ENCODE data around the gene PCNT. TPM values are rescaled to one million over a fixed set of nuclear protein-coding genes. Genes with fewer than 3 reads are reported as not detected.

The PCNT gene
- total and polyA plus RNA-seq, 2 of the 4 experiments (the other 2 are of a cell fraction): 10.0 to 19.4 TPM

DNA sequence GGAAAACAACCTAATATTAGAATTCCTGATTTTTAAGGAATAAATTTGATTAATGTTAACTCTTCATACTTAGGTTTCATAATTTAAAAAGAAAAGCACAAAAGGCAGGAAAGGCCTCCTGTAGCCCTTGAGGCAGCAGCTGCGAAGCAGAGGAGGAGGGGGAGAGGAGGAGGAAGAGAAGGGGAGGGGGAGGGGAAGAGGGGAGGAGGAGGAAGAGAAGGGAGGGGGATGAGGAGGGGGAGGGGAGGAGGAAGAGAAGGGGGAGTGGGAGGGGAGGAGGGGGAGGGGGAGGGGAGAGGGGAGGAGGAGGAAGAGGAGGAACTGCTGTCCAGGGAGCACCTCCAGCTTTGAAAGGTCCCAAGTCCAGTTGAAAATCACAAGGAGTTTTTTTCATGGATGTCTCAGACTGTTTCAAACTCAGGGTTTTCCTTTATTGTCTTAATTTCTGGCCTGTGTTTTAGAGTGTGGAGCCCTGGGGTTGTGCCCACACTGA lies 99.6 kb downstream of the PCNT start:
- no peaks in the 10 kb centered on the region for H3K27me3 ChIP-seq (ENCODE audit: control insufficient read depth, insufficient read depth, low read length)
- no CpG with 5 or more reads among the region's 1 CpG for WGBS, 2 experiments (ENCODE audit: extremely low coverage in 2 of 2, insufficient read length in 1 of 2)
- H2BK5ac ChIP-seq (ENCODE audit: low read depth, low read length, poor library complexity, severe bottlenecking): no peak overlapping the region
- in situ Hi-C loops (cut with MboI; ENCODE audit: low sequenced_read_pairs): no loop called here
- no peak overlapping the region for H2AK9ac ChIP-seq (replicated peaks; ENCODE audit: low read depth, low read length, poor library complexity)
- no peak overlapping the region for H4K8ac ChIP-seq (ENCODE audit: low read depth in 2 of 2, low read length in 2 of 2)
- ChIA-PET CTCF (no interaction called here), POLR2A (ENCODE audit: unreplicated experiment) (no interaction called here)
- H4K20me1 ChIP-seq (ENCODE audit: insufficient read depth, low read length): no peaks in the 10 kb centered on the region
- no peak overlapping the region for H4K5ac ChIP-seq (ENCODE audit: low read depth, low read length)
- no peaks in the 10 kb centered on the region for H3K9me3 ChIP-seq (ENCODE audit: control insufficient read depth, insufficient read depth, low read length)
- dilution Hi-C loops (cut with HindIII; ENCODE audit: low sequenced_read_pairs, unreplicated experiment): no loop called here
- H3K9ac ChIP-seq (ENCODE audit: low read depth, low read length): no peak overlapping the region
- H2BK15ac ChIP-seq (ENCODE audit: low read depth, low read length): no peak overlapping the region
- ATAC-seq (ENCODE audit: low read depth) (no peak), DNase-seq (no peak)
- peaks cover 42% of the 10 kb centered on the region for H3K36me3 ChIP-seq (ENCODE audit: control insufficient read depth, insufficient read depth, low read length)
- no peak overlapping the region for H2AK5ac ChIP-seq (ENCODE audit: low read depth, low read length)
- H3K23ac ChIP-seq (ENCODE audit: low read depth, low read length): no peak overlapping the region
- intact Hi-C loops (cut with micrococcal nuclease): no loop called here
- H3K4ac ChIP-seq (ENCODE audit: low read depth, low read length): no peak overlapping the region
- H3K4me2 ChIP-seq (ENCODE audit: low read depth, low read length): no peak overlapping the region
- H3K4me1 ChIP-seq (ENCODE audit: control insufficient read depth, insufficient read depth, low read length): no peaks in the 10 kb centered on the region
- no peak overlapping the region for H3K56ac ChIP-seq (ENCODE audit: extremely low read depth, insufficient read depth, low read length)
- H3K18ac ChIP-seq (ENCODE audit: low read depth, low read length): no peak overlapping the region
- H2BK20ac ChIP-seq (ENCODE audit: low read depth, low read length): no peak overlapping the region
- no peaks in the 10 kb centered on the region; a peak in 1 of 4 replicates for H3K79me1 ChIP-seq (ENCODE audit: low read depth in 1 of 2, low read length in 2 of 2)
- BruUV-seq (replicated peaks): no TSS peak
- H3K14ac ChIP-seq (replicated peaks; ENCODE audit: low read depth, low read length): no peak overlapping the region
- H3K4me3 ChIP-seq (ENCODE audit: insufficient read depth, low read depth, low read length): no peak overlapping the region
- H3K27ac ChIP-seq (ENCODE audit: insufficient read depth, low read length): no peak overlapping the region
- TF ChIP-seq RAD21 (IDR thresholded peaks at IDR 0.05; ENCODE audit: low read length): no peak
- TF ChIP-seq FOS (IDR thresholded peaks at IDR 0.05; ENCODE audit: low read depth, low read length): no peak
- TF ChIP-seq BHLHE40 (IDR thresholded peaks at IDR 0.05; ENCODE audit: low read depth, low read length): no peak
- TF ChIP-seq CEBPB (IDR thresholded peaks at IDR 0.05; ENCODE audit: low read depth, low read length): no peak
- no peak for TF ChIP-seq MAFK (IDR thresholded peaks at IDR 0.05; ENCODE audit: low read depth, low read length)
- TF ChIP-seq CTCF (conservative IDR thresholded peaks at IDR 0.05; ENCODE audit: low read depth, low read length): no peak
- no peak for TF ChIP-seq RCOR1 (IDR thresholded peaks at IDR 0.05; ENCODE audit: insufficient replicate concordance, low read length)
- TF ChIP-seq MXI1 (IDR thresholded peaks at IDR 0.05; ENCODE audit: borderline replicate concordance, low read depth, low read length): no peak
- no peak for TF ChIP-seq RFX5 (IDR thresholded peaks at IDR 0.05; ENCODE audit: low read depth, low read length)
- TF ChIP-seq NFE2L2 (IDR thresholded peaks at IDR 0.05; ENCODE audit: low read depth, low read length): no peak
- no peak for TF ChIP-seq CHD1 (IDR thresholded peaks at IDR 0.05; ENCODE audit: low read depth, low read length)
- TF ChIP-seq MAZ (IDR thresholded peaks at IDR 0.05; ENCODE audit: borderline replicate concordance, low read depth, low read length): no peak
- no peak for TF ChIP-seq SMC3 (IDR thresholded peaks at IDR 0.05; ENCODE audit: low read depth, low read length)
- H4K91ac ChIP-seq (ENCODE audit: insufficient read depth, low read depth, low read length): no peak overlapping the region
- no peaks in the 10 kb centered on the region for H3K9me1 ChIP-seq (ENCODE audit: insufficient read depth, low read length)
- H2BK120ac ChIP-seq (ENCODE audit: low read depth, low read length): no peak overlapping the region
- no peak overlapping the region for H2AFZ ChIP-seq (replicated peaks; ENCODE audit: low read length, poor library complexity)
